K562 (cell line): Measurements from ENCODE around the gene TMEM61. TPM values are rescaled to one million over a fixed set of nuclear protein-coding genes. Genes with fewer than 3 reads are reported as not detected.

Experiments
- CEBPB ChIP-seq: fragments of 450-650 bp; IDR thresholded peaks from 2 replicates; pipeline ENCODE4 v1.6.1; 2016; ENCODE audit warnings: missing genetic modification characterization, missing compliant biosample characterization
- CHD7 ChIP-seq: fragments of 200-600 bp; sonication (generic); IDR thresholded peaks from one replicate; pipeline ENCODE4 v1.6.1; 2012; ENCODE audit warnings: mild to moderate bottlenecking, low read depth, low read length, inconsistent platforms
- DLX4 ChIP-seq: fragments of 250-450 bp; sonication (Bioruptor Pico); IDR thresholded peaks from 2 replicates; pipeline ENCODE4 v1.6.1; 2021; ENCODE audit warnings: mild to moderate bottlenecking
- FOXK1 ChIP-seq: sonication (generic); formaldehyde crosslinking; IDR thresholded peaks from 2 replicates; pipeline ENCODE4 v1.8.0; 2022; ENCODE audit warnings: missing genetic modification reagents, mild to moderate bottlenecking, borderline replicate concordance
- HMG20B ChIP-seq: fragments of 250-450 bp; sonication (Bioruptor Pico); IDR thresholded peaks from 2 replicates; pipeline ENCODE4 v1.5.0; 2021; ENCODE audit warnings: mild to moderate bottlenecking
- LARP7 ChIP-seq: fragments of 450-650 bp; IDR thresholded peaks from 2 replicates; pipeline ENCODE4 v1.6.1; 2016
- MAFF ChIP-seq: IDR thresholded peaks from 2 replicates; pipeline ENCODE4 v1.6.1; 2012; ENCODE audit warnings: low read length, improper control_type of control experiment
- MYBL2 ChIP-seq, 2 experiments: fragments of 450-650 bp in 1 of 2; sonication (generic) in 1 of 2; formaldehyde crosslinking in 1 of 2; IDR thresholded peaks; 2 replicates each; pipeline versions ENCODE4 v1.6.1 to v1.8.1; 2017 to 2022; ENCODE audit warnings: borderline replicate concordance in 1 of 2, inconsistent platforms in 1 of 2, low read depth in 1 of 2, mild to moderate bottlenecking in 1 of 2, missing genetic modification reagents in 1 of 2, moderate library complexity in 1 of 2
- RBM14 ChIP-seq: fragments of 200-400 bp; formaldehyde crosslinking; IDR thresholded peaks from 2 replicates; pipeline ENCODE4 v1.6.1; 2018; ENCODE audit warnings: low read depth, mild to moderate bottlenecking, low read length, moderate library complexity, borderline replicate concordance; ENCODE audit not compliant: insufficient read depth
- SMC3 ChIP-seq: conservative IDR thresholded peaks from 2 replicates; pipeline ENCODE4 v1.6.1; 2011; ENCODE audit warnings: low read depth, low read length, improper control_type of control experiment; ENCODE audit not compliant: insufficient read depth
- ZBTB26 ChIP-seq: fragments of 450-650 bp; formaldehyde crosslinking; IDR thresholded peaks from 2 replicates; pipeline ENCODE4 v1.4.0; 2022; ENCODE audit warnings: missing genetic modification characterization
- ZNF280A ChIP-seq: fragments of 450-650 bp; IDR thresholded peaks from 2 replicates; pipeline ENCODE4 v1.6.1; 2018; ENCODE audit warnings: mild to moderate bottlenecking, low read depth; ENCODE audit not compliant: partially characterized antibody
- ZNF76 ChIP-seq: fragments of 250-450 bp; sonication (Bioruptor Pico); IDR thresholded peaks from 2 replicates; pipeline ENCODE4 v1.4.0; 2020; ENCODE audit warnings: mild to moderate bottlenecking, moderate library complexity, borderline replicate concordance
- polyA plus RNA-seq, 8 experiments: library from polyadenylated mRNA; depleted of rRNA in 4 of 8; stranded (reverse) in 5 of 8; unstranded in 3 of 8; fragments of >200 nt; fragmentation: Nextera tagmentation in 2 of 8; fragmentation: Illumina TruSeq in 1 of 8; extraction: Ambion mirVana in 2 of 8; extraction: Trizol in 1 of 8; gene quantifications; 2 replicates each; pipeline versions ENCODE4 v1.2.1 to v1.2.3, GENCODE V29; 2011 to 2014; ENCODE audit warnings: inconsistent platforms in 1 of 8, missing spikeins in 1 of 8
- total RNA-seq, 7 experiments: library from RNA; depleted of rRNA in 6 of 7; stranded (reverse); fragments of >200 nt in 6 of 7; fragmentation: Illumina TruSeq in 2 of 7; extraction: Trizol in 2 of 7; gene quantifications; 2 replicates each; pipeline versions ENCODE4 v1.2.1 to v1.2.3, GENCODE V29; 2011 to 2021; ENCODE audit warnings: low replicate concordance in 1 of 7

Gene TMEM61
- total and polyA plus RNA-seq, 9 of the 15 experiments (the other 6 are each of a cell fraction or from before 2014, with no cell fraction given), result not detected

- TF ChIP-seq CHD7 (no peak), MYBL2 (IDR thresholded peaks at IDR 0.05; ENCODE audit: low read depth) (no peak), MYBL2 (CRISPR knock-in tag; IDR thresholded peaks at IDR 0.05; ENCODE audit: borderline replicate concordance) (no peak), MAFF (no peak), DLX4 (CRISPR knock-in tag) (no peak), RBM14 (no peak), FOXK1 (CRISPR knock-in tag) (no peak), CEBPB (tag) (no peak), ZBTB26 (CRISPR knock-in tag) (no peak), HMG20B (CRISPR knock-in tag) (no peak), SMC3 (peak; percentile 89), LARP7 (no peak), ZNF76 (CRISPR knock-in tag) (no peak), ZNF280A (no peak)
Observed at GRCh38 chr1:54996359-54996868, 16.0 kb downstream of the TMEM61 start (continued).
